ENCODE measurements around the gene GCKR.

The GCKR gene

GRCh38 chr2:27496357-27497287 is at the start of gene GCKR:
GCKR (plus strand) TSS chr2:27496839; CDS start chr2:27496905, 66 bp downstream.
- DNase-seq (ENCODE audit: low spot score in 2 of 2), result no peak
- Mint-ChIP-seq H3K9me3 (no peaks in the 10 kb centered on the region), H3K4me3 (peak within 1 kb of the TSS; percentile 88), H3K27ac (peak within 1 kb of the TSS; percentile 85), H3K36me3 (no peaks in the 10 kb centered on the region), H3K4me1 (peaks cover 7% of the 10 kb centered on the region), H3K27me3 (peaks cover 28% of the 10 kb centered on the region)
- ATAC-seq (ENCODE audit: low read depth), result no peak

GRCh38 chr2:27448381-27448780 is 48.3 kb upstream of the GCKR start:
- DNase-seq (ENCODE audit: low spot score in 2 of 2) (no peak), ATAC-seq (ENCODE audit: low read depth) (no peak)
- Mint-ChIP-seq H3K36me3 (peaks cover 18% of the 10 kb centered on the region), H3K4me3 (no peak overlapping the region), H3K27ac (no peak overlapping the region), H3K27me3 (no peaks in the 10 kb centered on the region), H3K9me3 (no peaks in the 10 kb centered on the region), H3K4me1 (peaks cover under 1% of the 10 kb centered on the region)

GRCh38 chr2:27451095-27451494 is 45.5 kb upstream of the GCKR start:
- H3K36me3 Mint-ChIP-seq, result peaks cover 24% of the 10 kb centered on the region
- no peaks in the 10 kb centered on the region for H3K27me3 Mint-ChIP-seq
- no peak overlapping the region for H3K27ac Mint-ChIP-seq
- H3K4me3 Mint-ChIP-seq, result no peak overlapping the region
- H3K9me3 Mint-ChIP-seq, result no peaks in the 10 kb centered on the region
- DNase-seq (ENCODE audit: low spot score in 2 of 2) (no peak), ATAC-seq (ENCODE audit: low read depth) (no peak)
- H3K4me1 Mint-ChIP-seq, result no peaks in the 10 kb centered on the region

GRCh38 chr2:27453968-27454367 is 42.7 kb upstream of the GCKR start:
- no peaks in the 10 kb centered on the region for H3K27me3 Mint-ChIP-seq
- H3K27ac Mint-ChIP-seq, result no peak overlapping the region
- no peak overlapping the region for H3K4me3 Mint-ChIP-seq
- no peaks in the 10 kb centered on the region for H3K4me1 Mint-ChIP-seq
- no peak for ATAC-seq (ENCODE audit: low read depth)
- H3K9me3 Mint-ChIP-seq, result no peaks in the 10 kb centered on the region
- H3K36me3 Mint-ChIP-seq, result peaks cover 20% of the 10 kb centered on the region
- DNase-seq (ENCODE audit: low spot score in 2 of 2), result no peak

- H3K36me3 Mint-ChIP-seq, result peaks cover 16% of the 10 kb centered on the region
- no peak for DNase-seq (ENCODE audit: low spot score in 2 of 2)
- no peaks in the 10 kb centered on the region for H3K9me3 Mint-ChIP-seq
- no peak for ATAC-seq (ENCODE audit: low read depth)
- no peaks in the 10 kb centered on the region for H3K4me1 Mint-ChIP-seq
- H3K27me3 Mint-ChIP-seq, result no peaks in the 10 kb centered on the region
- no peak overlapping the region for H3K4me3 Mint-ChIP-seq
- no peak overlapping the region for H3K27ac Mint-ChIP-seq
Observed at GRCh38 chr2:27461118-27461517, 35.5 kb upstream of the GCKR start.

- no peaks in the 10 kb centered on the region for H3K27me3 Mint-ChIP-seq
- DNase-seq (ENCODE audit: low spot score in 2 of 2) (no peak), ATAC-seq (ENCODE audit: low read depth) (no peak)
- no peak overlapping the region for H3K4me3 Mint-ChIP-seq
- peaks cover 15% of the 10 kb centered on the region for H3K36me3 Mint-ChIP-seq
- no peaks in the 10 kb centered on the region for H3K9me3 Mint-ChIP-seq
- no peak overlapping the region for H3K27ac Mint-ChIP-seq
- H3K4me1 Mint-ChIP-seq, result no peaks in the 10 kb centered on the region
Observed at GRCh38 chr2:27464443-27464842, 32.2 kb upstream of the GCKR start.

GRCh38 chr2:27471961-27472360 is 24.7 kb upstream of the GCKR start:
- H3K27ac Mint-ChIP-seq, result no peak overlapping the region
- ATAC-seq (ENCODE audit: low read depth), result no peak

GRCh38 chr2:27485496-27485895 is 11.1 kb upstream of the GCKR start:
- Mint-ChIP-seq H3K27ac (peak overlapping the region; percentile 63), H3K27me3 (no peaks in the 10 kb centered on the region), H3K4me3 (no peak overlapping the region), H3K9me3 (no peaks in the 10 kb centered on the region), H3K36me3 (peaks cover 18% of the 10 kb centered on the region), H3K4me1 (peaks cover 12% of the 10 kb centered on the region)
- ATAC-seq (ENCODE audit: low read depth) (no peak), DNase-seq (ENCODE audit: low spot score in 2 of 2) (no peak)

More at GRCh38 chr2:27471961-27472360, 24.7 kb upstream of the GCKR start:
- no peak overlapping the region for H3K4me3 Mint-ChIP-seq
- H3K27me3 Mint-ChIP-seq, result no peaks in the 10 kb centered on the region
- peaks cover 2% of the 10 kb centered on the region for H3K4me1 Mint-ChIP-seq
- H3K36me3 Mint-ChIP-seq, result peaks cover 19% of the 10 kb centered on the region
- no peaks in the 10 kb centered on the region for H3K9me3 Mint-ChIP-seq
- DNase-seq (ENCODE audit: low spot score in 2 of 2), result no peak

GRCh38 chr2:27489118-27489497 is 7.5 kb upstream of the GCKR start:
- Mint-ChIP-seq H3K36me3 (no peaks in the 10 kb centered on the region), H3K9me3 (no peaks in the 10 kb centered on the region), H3K4me3 (peak overlapping the region; percentile 88), H3K4me1 (peaks cover 8% of the 10 kb centered on the region), H3K27ac (peak overlapping the region; percentile 93), H3K27me3 (peaks cover 2% of the 10 kb centered on the region)
- no peak for DNase-seq (ENCODE audit: low spot score in 2 of 2)
- peak; percentile 5 for ATAC-seq (ENCODE audit: low read depth)

- peak; percentile 85 for ATAC-seq (ENCODE audit: low read depth)
- peaks cover 8% of the 10 kb centered on the region for H3K4me1 Mint-ChIP-seq
- DNase-seq (ENCODE audit: low spot score in 2 of 2), result peak; percentile 94 to 97
- peaks cover 2% of the 10 kb centered on the region for H3K27me3 Mint-ChIP-seq
- H3K36me3 Mint-ChIP-seq, result no peaks in the 10 kb centered on the region
- H3K4me3 Mint-ChIP-seq, result peak within 1 kb of the TSS; percentile 88
- peak within 1 kb of the TSS; percentile 93 for H3K27ac Mint-ChIP-seq
- no peaks in the 10 kb centered on the region for H3K9me3 Mint-ChIP-seq
Observed at GRCh38 chr2:27489498-27490397, 6.9 kb upstream of the GCKR start, which contains the start of gene IFT172. IFT172 (minus strand) TSS chr2:27489743; CDS start chr2:27489653, 90 bp downstream.

- Mint-ChIP-seq H3K27ac (no peak overlapping the region), H3K9me3 (no peaks in the 10 kb centered on the region), H3K27me3 (peaks cover 19% of the 10 kb centered on the region), H3K36me3 (no peaks in the 10 kb centered on the region), H3K4me3 (no peak overlapping the region), H3K4me1 (peaks cover 15% of the 10 kb centered on the region)
- ATAC-seq (ENCODE audit: low read depth), result no peak
- no peak for DNase-seq (ENCODE audit: low spot score in 2 of 2)
Observed at GRCh38 chr2:27492557-27492956, 4.1 kb upstream of the GCKR start.

GRCh38 chr2:27493948-27494283 is 2.7 kb upstream of the GCKR start:
- peaks cover 23% of the 10 kb centered on the region for H3K27me3 Mint-ChIP-seq
- peak overlapping the region; percentile 55 for H3K4me3 Mint-ChIP-seq
- H3K36me3 Mint-ChIP-seq, result no peaks in the 10 kb centered on the region
- H3K9me3 Mint-ChIP-seq, result no peaks in the 10 kb centered on the region
- no peak overlapping the region for H3K27ac Mint-ChIP-seq
- peaks cover 15% of the 10 kb centered on the region for H3K4me1 Mint-ChIP-seq
- DNase-seq (ENCODE audit: low spot score in 2 of 2), result no peak
- ATAC-seq (ENCODE audit: low read depth), result no peak

GRCh38 chr2:27494284-27494943 is 2.2 kb upstream of the GCKR start:
- peaks cover 26% of the 10 kb centered on the region for H3K27me3 Mint-ChIP-seq
- no peaks in the 10 kb centered on the region for H3K36me3 Mint-ChIP-seq
- DNase-seq (ENCODE audit: low spot score in 2 of 2), result no peak
- no peaks in the 10 kb centered on the region for H3K9me3 Mint-ChIP-seq
- H3K27ac Mint-ChIP-seq, result no peak overlapping the region
- no peak for ATAC-seq (ENCODE audit: low read depth)
- peak overlapping the region; percentile 57 for H3K4me3 Mint-ChIP-seq
- H3K4me1 Mint-ChIP-seq, result peaks cover 12% of the 10 kb centered on the region
